Fibroblast of mammary gland (primary cell): ENCODE measurements around the gene MSI2.

Source experiments
- DNase-seq: peaks from one replicate; pipeline ENCODE4 v3.0.0-alpha.2; 2010; ENCODE audit warnings: low read depth
- H3K4me3 ChIP-seq: 2 replicates; pipeline ENCODE4 v1.5.1; 2011; ENCODE audit warnings: low read depth, mild to moderate bottlenecking, low read length, moderate library complexity; ENCODE audit not compliant: control insufficient read depth
- TF ChIP-seq, protein P1 (sequence below): conservative IDR thresholded peaks from 2 replicates; pipeline ENCODE4 v1.5.1; 2011; ENCODE audit warnings: low read depth, low read length, inconsistent platforms; ENCODE audit not compliant: control insufficient read depth, insufficient read depth

MSI2 gene

DNA sequence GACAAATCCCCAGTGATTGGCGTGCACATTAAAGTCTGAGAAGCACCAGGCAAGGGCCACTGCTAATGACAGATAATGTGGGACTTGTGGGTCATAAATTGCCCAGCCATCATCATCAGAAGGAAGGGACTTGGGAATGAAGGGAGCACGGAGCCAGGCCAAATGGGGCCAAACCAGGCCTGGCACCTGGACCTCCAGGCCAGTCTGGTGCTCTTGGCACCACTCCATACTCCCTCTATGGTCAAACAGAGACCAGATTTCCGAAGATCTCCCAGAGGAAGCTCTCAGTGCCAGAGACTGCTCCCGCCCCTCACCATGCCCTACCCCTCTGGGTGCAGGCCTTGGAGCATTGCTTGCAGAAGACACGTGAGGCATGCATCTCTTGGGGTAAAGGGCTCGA, 346.6 kb downstream of the MSI2 start:
- no peak overlapping the region for H3K4me3 ChIP-seq
- TF ChIP-seq, protein P1, sequence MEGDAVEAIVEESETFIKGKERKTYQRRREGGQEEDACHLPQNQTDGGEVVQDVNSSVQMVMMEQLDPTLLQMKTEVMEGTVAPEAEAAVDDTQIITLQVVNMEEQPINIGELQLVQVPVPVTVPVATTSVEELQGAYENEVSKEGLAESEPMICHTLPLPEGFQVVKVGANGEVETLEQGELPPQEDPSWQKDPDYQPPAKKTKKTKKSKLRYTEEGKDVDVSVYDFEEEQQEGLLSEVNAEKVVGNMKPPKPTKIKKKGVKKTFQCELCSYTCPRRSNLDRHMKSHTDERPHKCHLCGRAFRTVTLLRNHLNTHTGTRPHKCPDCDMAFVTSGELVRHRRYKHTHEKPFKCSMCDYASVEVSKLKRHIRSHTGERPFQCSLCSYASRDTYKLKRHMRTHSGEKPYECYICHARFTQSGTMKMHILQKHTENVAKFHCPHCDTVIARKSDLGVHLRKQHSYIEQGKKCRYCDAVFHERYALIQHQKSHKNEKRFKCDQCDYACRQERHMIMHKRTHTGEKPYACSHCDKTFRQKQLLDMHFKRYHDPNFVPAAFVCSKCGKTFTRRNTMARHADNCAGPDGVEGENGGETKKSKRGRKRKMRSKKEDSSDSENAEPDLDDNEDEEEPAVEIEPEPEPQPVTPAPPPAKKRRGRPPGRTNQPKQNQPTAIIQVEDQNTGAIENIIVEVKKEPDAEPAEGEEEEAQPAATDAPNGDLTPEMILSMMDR: no peak
- no peak for DNase-seq

DNA sequence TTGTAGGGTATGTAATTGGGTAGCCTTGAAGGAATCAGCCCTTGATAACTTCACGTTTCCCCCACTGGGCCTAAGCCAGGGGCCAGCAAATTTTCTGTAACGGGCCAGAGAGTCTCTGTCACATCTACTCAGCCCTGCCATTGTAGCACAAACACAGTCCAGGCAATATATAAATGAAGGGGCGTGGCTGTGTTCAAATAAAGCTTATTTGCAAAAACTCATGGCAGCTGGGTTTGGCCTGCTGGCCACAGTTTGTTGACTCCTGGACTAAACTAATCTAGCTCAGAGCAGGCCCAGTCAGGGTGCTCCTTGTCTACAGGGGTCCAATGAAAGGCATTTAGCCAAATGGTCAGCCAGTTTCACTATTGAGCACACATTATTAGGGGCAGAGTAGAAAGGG, 347.2 kb downstream of the MSI2 start:
- TF ChIP-seq, protein P1: no peak
- no peak overlapping the region for H3K4me3 ChIP-seq

DNA sequence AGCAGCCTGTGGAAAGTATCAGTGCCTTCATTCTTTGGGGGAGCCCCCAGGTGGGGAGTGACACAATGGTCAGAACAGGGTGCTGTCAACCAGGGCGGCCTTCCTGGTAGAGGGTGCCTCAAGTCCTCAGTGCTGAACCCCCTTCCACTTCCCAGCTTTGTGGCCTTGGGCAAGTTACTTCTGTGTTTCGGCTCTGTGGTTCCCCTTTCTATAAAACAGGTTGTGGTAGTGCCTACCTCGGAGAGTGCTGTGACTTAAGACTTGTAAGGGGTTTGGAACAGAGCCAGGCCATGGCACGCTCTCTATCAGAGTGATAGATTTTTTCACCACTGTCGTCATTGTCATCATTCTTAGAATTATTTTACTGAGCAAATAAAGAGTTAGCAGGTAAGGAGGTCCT, 347.7 kb downstream of the MSI2 start:
- TF ChIP-seq, protein P1: no peak
- DNase-seq: no peak
- H3K4me3 ChIP-seq: no peak overlapping the region

More for the DNA sequence above, 347.2 kb downstream of the MSI2 start:
- no peak for DNase-seq

DNA sequence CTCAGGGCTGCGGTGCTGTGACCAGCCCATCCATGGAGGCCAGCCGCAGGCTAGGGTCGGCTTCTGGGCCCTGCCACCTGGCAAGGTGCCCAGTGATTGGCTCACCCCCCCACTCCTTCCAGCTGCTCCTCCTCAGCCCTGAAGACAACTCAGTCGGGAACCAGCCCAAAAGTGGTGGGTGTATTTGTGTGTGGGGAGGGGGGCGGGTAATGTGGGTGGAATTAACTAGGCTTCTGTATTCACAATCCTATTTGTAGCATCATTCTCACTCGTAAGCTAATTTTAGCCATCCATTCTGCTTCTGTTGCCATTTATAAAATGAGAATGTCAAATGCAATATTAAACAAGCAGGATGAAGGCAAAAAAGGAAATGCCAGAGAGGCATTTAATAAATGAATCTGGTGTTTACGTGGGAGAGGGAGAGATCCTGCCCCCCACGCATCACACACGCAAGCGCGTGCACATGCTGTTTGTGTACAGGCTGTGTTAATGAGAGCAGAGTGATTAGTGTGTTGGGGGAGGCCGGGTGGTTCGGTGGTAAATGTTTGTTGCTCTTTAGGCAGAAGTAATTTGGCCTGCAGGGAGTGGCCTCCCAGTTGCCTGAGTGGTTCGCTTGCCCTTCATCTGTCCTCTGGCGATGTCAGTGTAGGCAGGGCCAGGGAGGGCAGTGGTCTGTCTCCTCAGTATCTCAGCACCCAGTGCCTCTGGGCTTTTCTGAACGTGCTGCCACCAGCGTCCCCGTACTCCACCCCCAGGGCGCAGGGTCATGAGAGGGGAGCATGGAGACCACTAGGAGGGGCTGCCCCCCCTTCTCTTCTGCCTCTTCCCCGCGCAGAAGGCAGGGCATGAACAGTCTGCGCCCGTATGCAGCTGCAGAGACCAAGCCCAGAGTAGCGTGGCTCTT, 348.7 kb downstream of the MSI2 start:
- H3K4me3 ChIP-seq: no peak overlapping the region
- TF ChIP-seq, protein P1: no peak
- DNase-seq: no peak

DNA sequence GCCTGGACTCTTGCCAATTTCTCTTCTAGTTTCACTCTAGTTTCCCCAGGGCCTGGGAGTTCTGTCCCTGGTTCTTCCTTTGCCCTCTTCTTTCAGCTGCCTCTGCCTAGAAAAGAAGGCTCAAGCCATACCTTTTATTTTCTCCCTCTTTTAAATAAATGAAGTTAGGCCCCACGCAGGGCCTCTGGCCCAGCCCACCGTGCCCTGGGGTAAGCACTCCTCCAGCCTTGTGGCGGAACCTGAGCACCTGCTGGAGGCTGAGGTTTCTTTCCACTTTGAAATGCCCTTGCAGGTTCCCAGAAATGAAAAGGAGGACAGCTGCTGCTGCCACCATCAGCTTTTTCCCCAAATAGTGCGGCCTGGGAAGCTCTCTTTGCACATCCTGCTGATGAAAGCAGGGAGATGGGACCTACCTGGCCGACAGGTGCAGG, 349.4 kb downstream of the MSI2 start:
- TF ChIP-seq, protein P1: no peak
- no peak for DNase-seq
- no peak overlapping the region for H3K4me3 ChIP-seq

DNA sequence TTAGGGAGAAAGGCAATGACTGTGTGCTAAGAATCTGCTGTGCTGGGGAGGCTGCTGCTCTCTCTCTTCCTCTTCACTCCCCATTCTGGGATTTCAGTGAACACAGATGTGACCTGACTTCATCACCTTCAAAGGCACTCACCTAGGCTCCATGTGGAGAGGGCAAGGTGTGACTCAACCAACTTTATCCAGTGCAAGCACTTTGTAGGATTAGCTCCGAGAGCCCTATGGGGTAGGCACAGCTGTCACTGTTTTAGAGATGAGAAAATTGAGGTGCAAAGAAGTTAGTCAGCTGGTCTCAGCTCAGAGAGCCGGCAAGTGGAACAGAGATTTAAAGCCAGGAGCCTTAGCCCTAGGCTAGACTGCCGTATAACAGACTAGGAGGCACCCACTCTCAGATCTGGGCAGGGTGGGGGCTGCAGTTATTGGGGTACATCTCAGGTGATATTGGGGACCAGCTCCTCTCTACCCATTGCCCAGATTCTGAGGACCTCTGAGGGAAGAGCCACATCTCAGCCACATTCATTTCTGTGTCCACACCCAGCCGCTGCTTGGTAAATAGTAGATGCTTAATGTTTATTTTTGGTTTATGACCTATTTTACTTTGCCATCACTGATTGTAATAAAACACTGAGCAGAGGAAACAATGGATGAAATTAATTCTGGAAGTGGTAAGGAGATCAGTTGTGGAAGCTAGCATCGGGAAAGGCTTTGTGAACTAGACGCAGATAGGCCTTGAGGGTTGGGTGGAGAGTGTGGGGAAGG, 350.0 kb downstream of the MSI2 start:
- DNase-seq: no peak
- H3K4me3 ChIP-seq: no peak overlapping the region
- TF ChIP-seq, protein P1: no peak
